ENCODE results near the gene ZMAT5. TPM values are rescaled to one million over a fixed set of nuclear protein-coding genes. Genes with fewer than 3 reads are reported as not detected.

The ZMAT5 gene
- total and polyA plus RNA-seq, 7 donors: 13.2 to 33.7 (median 24.6) TPM

GRCh38 chr22:29704528-29705285 lies 62.1 kb downstream of the ZMAT5 start:
- Histone ChIP-seq H3K36me3 (no peaks in the 10 kb centered on the region), H3K9me3 (no peaks in the 10 kb centered on the region), H3K4me1 (peaks cover 0 to 31% (median 21%) of the 10 kb centered on the region in 4 donors), H3K27me3 (peaks cover 0 to 37% (median 0%) of the 10 kb centered on the region in 3 donors), H3K27ac (peak overlapping the region; percentile 20 to 47 (median 39)), H3K4me3 (no peak overlapping the region)
- TF ChIP-seq POLR2A (IDR thresholded peaks at IDR 0.05) (no peak), POLR2AphosphoS5 (IDR thresholded peaks at IDR 0.05) (peak in 1 of 4 donors; percentile 22)
- DNase-seq: peak; percentile 67
- intact Hi-C loops (cut with DNase I): no loop called here
- WGBS, 2 donors: 12 to 34% methylated on average over 14 of the region's 14 CpGs

- Histone ChIP-seq H3K36me3 (no peaks in the 10 kb centered on the region), H3K4me1 (peaks cover 0 to 31% (median 21%) of the 10 kb centered on the region in 4 donors), H3K4me3 (no peak overlapping the region), H3K9me3 (no peaks in the 10 kb centered on the region), H3K27me3 (peaks cover 0 to 40% (median 0%) of the 10 kb centered on the region in 3 donors), H3K27ac (peak overlapping the region in 2 of 4 donors; percentile 7 to 55)
- intact Hi-C loops (cut with DNase I): no loop called here
- WGBS, 2 donors: 56 to 80% methylated on average over 7 of the region's 7 CpGs
- peak; percentile 59 for DNase-seq
- TF ChIP-seq EP300 (IDR thresholded peaks at IDR 0.05): no peak
- no peak for TF ChIP-seq POLR2AphosphoS5 (IDR thresholded peaks at IDR 0.05)
- no peak for TF ChIP-seq POLR2A (IDR thresholded peaks at IDR 0.05)
- no peak for TF ChIP-seq CTCF (IDR thresholded peaks at IDR 0.05)
Observed at GRCh38 chr22:29703569-29704195, 63.1 kb downstream of the ZMAT5 start.

- no peak for DNase-seq
- peaks cover 0 to 3% (median 0%) of the 10 kb centered on the region in 4 donors for H3K36me3 ChIP-seq
- H3K27me3 ChIP-seq: peaks cover 0 to 40% (median 0%) of the 10 kb centered on the region in 3 donors
- H3K4me3 ChIP-seq: no peak overlapping the region
- peaks cover 0 to 31% (median 21%) of the 10 kb centered on the region in 4 donors for H3K4me1 ChIP-seq
- peak overlapping the region in 2 of 4 donors; percentile 26 to 55 for H3K27ac ChIP-seq
- WGBS, 2 donors: 43 to 56% methylated on average over 19 of the region's 19 CpGs
- TF ChIP-seq EP300 (IDR thresholded peaks at IDR 0.05) (no peak), POLR2A (IDR thresholded peaks at IDR 0.05) (no peak), CTCF (IDR thresholded peaks at IDR 0.05) (no peak)
- no peaks in the 10 kb centered on the region for H3K9me3 ChIP-seq
- intact Hi-C loops (cut with DNase I): no loop called here
Observed at GRCh38 chr22:29702931-29703501, 63.8 kb downstream of the ZMAT5 start.

- H3K36me3 ChIP-seq: peaks cover 0 to 11% (median 3%) of the 10 kb centered on the region in 4 donors
- no peak overlapping the region for H3K4me3 ChIP-seq
- peak overlapping the region in 2 of 4 donors; percentile 26 to 31 for H3K27ac ChIP-seq
- TF ChIP-seq POLR2A (IDR thresholded peaks at IDR 0.05): no peak
- no peak for TF ChIP-seq POLR2AphosphoS5 (IDR thresholded peaks at IDR 0.05)
- no peak for TF ChIP-seq CTCF (IDR thresholded peaks at IDR 0.05)
- no peak for TF ChIP-seq EP300 (IDR thresholded peaks at IDR 0.05)
- no peaks in the 10 kb centered on the region for H3K9me3 ChIP-seq
- DNase-seq: no peak
- intact Hi-C loops (cut with DNase I): no loop called here
- H3K4me1 ChIP-seq: peaks cover 0 to 31% (median 21%) of the 10 kb centered on the region in 4 donors
- peaks cover 0 to 40% (median 0%) of the 10 kb centered on the region in 3 donors for H3K27me3 ChIP-seq
- WGBS, 2 donors: 29 to 55% methylated on average over 14 of the region's 14 CpGs
Observed at GRCh38 chr22:29702000-29702930, 64.5 kb downstream of the ZMAT5 start.

All from sigmoid colon (tissue), 7 donors.